HG03521 (cell line): ENCODE data around the gene MRPS34.

Experiments used
- ATAC-seq: cut with Tn5 transposase; IDR thresholded peaks from one replicate; pipeline ENCODE4 v1.9.1; 2021; ENCODE audit warnings: mild to moderate bottlenecking, moderate library complexity; ENCODE audit not compliant: unreplicated experiment

The MRPS34 gene

DNA sequence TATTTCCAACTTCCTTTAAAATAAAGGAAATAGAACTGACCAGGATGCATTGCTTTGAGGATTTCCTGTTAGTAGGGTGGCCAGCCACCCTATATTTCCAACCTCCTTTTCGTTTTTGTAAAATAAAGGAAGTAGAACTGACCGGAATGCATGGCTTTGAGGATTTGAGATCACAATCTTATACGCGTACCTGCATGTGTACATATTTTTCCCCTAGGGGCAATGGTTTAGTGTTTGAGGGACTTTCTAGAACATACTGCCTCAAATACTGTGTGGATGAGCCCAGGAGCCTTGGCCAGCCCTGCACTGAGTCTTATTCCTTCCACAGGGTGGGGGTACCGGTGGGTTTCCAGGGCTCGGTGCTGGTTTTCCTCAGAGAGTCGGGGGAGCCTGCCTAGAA, 41.3 kb downstream of the MRPS34 start:
- ATAC-seq: no peak

DNA sequence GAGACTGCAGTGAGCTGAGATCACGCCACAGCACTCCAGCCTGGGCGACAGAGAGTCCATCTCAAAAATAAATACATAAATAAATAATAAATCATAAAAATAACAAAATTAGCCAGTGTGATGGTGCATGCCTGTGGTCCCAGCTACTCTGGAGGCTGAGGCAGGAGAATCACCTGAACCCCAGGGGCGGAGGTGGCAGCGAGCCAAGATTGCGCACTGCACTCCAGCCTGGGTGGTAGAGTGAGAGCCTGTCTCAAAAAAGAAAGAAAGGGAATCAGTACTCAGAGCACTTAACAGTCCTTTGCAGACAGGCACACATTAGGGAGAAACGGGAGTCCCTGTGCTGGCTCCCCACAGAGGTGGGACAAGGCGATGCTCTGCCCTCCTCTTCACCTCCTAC, 41.9 kb downstream of the MRPS34 start:
- ATAC-seq: no peak

DNA sequence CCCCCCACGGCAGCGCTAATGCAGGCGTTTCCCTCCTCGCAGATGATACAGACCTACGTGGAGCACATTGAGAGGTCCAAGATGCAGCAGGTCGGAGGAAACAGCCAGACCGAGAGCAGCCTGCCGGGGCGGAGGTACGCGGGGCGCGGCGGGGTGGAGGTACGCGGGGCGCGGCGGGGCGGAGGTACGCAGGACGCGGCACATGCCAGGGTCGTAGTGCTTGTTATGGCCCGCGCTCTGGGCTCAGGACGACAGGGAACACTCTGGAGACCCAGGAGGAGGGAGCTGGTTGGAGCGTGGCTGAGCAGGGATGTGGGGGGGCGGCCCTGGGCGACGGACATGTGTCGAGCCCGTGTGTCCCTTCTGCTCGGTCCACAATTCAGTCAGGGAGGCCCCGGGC, 43.5 kb downstream of the MRPS34 start:
- no peak for ATAC-seq

DNA sequence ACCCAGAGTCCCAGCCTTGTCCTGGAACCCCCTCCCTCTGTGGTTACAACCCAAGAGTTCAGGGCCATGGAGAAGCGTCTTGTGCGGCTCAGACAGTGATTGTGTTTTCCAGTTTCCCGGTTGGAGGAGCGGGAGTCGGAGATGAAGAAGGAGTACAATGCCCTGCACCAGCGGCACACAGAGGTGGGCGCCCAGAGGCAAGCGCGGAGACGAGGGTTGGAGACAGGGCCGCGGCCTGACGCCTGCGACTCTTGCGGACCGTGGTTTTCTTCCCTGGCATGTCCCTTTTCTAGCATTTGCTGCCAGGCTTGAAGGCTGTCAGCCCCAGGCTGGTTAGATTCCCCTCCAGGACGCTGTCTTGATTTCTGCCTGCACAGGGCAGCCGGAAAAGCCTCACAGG, 43.9 kb downstream of the MRPS34 start:
- no peak for ATAC-seq

DNA sequence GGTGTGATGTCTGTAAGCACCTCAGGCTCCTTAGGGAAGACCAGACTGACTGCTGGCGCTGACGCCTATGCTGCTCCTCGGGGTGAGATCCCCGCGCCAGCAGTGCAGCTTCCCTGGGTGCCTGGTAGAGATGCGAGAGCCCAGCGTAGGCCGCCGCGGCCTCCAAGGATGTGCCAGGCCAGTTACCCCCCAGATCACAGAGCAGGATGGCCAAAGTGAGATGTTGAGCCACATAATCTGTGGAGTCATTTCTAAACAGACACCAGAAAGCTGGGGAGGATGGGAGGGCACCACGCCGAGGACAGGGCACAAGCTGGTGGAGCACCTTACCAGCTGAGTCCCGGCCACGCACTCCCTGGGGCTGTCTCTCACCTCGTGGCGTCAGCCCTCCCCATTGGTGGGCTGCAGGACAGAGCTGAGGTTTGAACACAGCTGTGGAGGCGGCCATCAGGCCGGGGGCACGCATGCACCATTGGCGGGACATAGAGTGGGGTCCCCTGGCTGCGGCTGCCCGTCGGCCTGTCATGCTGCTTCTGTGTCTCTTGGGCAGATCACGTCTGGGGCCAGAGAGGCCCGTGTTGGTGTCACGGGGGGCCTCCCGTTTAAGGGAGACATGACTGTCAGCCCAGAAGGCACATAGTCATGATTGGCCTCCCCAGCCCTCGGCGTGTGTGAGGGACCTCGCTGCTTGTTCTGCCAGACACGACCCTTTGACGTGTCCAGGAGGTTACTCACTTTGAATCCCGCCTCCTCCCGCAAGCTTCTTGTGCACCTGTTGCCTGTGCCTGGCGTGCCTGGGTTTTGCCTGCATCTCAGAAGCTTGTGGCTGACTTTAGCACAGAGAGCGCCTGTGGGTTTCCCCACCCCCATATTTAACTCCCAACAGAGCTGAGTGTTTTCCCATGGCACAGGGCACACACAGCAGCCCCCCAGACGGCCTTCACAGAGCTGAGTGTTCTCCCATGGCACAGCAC, 45.0 kb downstream of the MRPS34 start:
- no peak for ATAC-seq

DNA sequence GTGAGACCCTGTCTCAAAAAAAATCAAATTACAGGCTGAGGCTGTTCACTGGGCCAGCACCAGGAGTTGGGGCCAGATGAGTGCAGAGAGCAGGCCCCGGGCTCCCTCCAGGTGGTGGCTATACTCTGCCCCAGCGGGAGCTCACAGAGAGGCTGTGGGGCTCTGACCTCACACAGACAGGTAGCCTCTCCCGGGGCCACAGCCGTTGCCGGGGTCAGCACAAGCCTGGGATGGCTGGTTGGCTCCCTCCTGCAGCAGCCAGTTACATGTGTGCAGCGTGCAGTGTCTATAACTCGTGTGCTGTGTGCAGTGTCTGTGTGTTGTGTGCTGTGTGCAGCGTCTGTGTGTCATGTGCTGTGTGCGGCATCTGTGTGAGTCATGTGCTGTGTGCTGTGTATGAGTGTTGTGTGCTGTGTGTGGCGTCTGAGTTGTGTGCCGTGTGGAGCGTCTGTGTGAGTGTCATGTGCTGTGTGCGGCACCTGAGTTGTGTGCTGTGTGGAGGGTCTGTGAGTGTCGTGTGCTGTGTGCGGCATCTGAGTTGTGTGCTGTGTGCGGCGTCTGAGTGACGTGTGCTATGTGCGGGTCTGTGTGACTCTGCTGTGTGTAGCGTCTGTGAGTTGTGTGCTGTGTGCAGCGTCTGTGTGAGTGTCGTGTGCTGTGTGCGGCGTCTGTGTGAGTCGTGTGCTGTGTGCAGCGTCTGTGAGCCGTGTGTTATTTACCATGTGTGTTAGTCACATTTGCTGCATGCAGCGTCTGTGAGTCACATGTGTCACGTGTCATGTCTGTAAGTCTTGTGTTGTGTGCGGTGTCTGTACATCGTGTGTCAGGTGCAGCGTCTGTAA, 46.1 kb downstream of the MRPS34 start:
- no peak for ATAC-seq

DNA sequence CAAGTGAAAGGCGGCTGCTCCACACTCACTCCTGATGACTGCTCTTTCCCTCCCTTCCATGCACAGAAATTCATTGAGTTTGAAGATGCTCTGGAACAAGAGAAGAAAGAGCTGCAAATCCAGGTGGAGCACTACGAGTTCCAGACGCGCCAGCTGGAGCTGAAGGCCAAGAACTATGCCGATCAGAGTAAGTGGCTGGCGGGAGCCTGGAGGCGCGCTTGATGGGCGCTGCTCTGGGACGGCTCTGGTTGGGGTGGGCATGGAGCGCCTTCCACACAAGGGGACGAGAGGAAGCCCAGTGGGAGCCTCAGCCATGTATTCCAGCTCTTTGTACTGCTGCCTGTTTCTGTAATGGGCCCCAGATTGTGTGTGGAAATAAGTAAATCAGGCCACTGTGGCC, 48.4 kb downstream of the MRPS34 start:
- ATAC-seq: no peak

DNA sequence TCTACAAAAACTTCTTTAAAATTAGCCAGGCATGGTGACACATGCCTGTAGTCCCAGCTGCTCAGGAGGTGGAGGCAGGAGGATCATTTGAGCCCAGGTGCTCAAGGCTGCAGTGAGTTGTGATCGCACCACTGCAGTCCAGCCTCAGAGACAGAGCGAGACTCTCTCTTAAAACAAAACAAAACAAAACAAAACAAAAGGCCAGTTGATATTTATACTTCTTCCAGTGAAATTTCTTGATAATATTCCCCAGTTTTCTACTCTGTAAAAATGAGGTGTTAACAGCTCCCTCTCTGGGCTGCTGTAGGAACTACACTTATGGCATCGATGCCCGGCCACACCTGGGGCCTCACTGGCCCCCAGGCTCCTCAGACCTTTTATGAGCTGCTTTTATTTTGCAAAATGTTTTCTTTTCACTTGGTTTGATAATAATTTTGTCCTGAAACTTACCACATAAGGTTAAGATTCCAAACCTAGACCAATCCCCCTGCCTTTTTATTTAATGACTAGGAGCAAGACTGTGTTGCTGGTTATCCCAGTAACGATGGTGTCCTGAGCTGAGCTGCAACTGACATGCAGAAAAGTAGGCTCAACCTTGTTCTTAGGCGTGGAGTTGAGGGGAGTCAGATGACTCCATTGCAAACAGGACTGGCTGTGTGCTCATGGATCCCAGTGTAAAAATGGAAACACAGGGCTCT, 49.3 kb downstream of the MRPS34 start:
- ATAC-seq: no peak
